DMS114 treated with DMSO at 0.1 percent for 48 hours (cell line): ENCODE measurements around the gene LTBP2.
"Not testable (repeated sequence)": the region's sequence is repeated elsewhere in the genome, so short reads cannot be mapped to it uniquely, and the experiment has no call there.

Experiments
- DNase-seq: peaks from one replicate; lab custom pipeline; 2025; ENCODE audit not compliant: unreplicated experiment; lab: John Stamatoyannopoulos, UW

Gene LTBP2

GRCh38 chr14:74555476-74556050 lies 56.5 kb downstream of the LTBP2 start:
- DNase-seq, result no peak

GRCh38 chr14:74554742-74555362 lies 57.2 kb downstream of the LTBP2 start:
- no peak for DNase-seq

GRCh38 chr14:74552623-74553022 lies 59.4 kb downstream of the LTBP2 start:
- DNase-seq, result no peak

GRCh38 chr14:74551431-74552371 lies 60.3 kb downstream of the LTBP2 start:
- no peak for DNase-seq

- no peak for DNase-seq
Measured at GRCh38 chr14:74551001-74551400, 61.0 kb downstream of the LTBP2 start.

- no peak for DNase-seq
Measured at GRCh38 chr14:74550071-74550470, 62.0 kb downstream of the LTBP2 start.

GRCh38 chr14:74549588-74549987 lies 62.4 kb downstream of the LTBP2 start:
- no peak for DNase-seq

GRCh38 chr14:74548881-74549280 lies 63.2 kb downstream of the LTBP2 start:
- DNase-seq, result no peak

GRCh38 chr14:74547331-74547927 lies 64.6 kb downstream of the LTBP2 start:
- DNase-seq, result no peak

GRCh38 chr14:74546416-74546815 lies 65.6 kb downstream of the LTBP2 start:
- DNase-seq, result no peak

GRCh38 chr14:74545386-74545785 lies 66.7 kb downstream of the LTBP2 start:
- no peak for DNase-seq

GRCh38 chr14:74543771-74544438 lies 68.1 kb downstream of the LTBP2 start:
- no peak for DNase-seq

GRCh38 chr14:74542056-74542685 lies 69.9 kb downstream of the LTBP2 start:
- no peak for DNase-seq

GRCh38 chr14:74541225-74541624 lies 70.8 kb downstream of the LTBP2 start:
- DNase-seq, result no peak

- no peak for DNase-seq
Measured at GRCh38 chr14:74539503-74539902, 72.5 kb downstream of the LTBP2 start.

- no peak for DNase-seq
Measured at GRCh38 chr14:74538411-74539391, 73.3 kb downstream of the LTBP2 start.

- not testable (repeated sequence) for DNase-seq
Measured at GRCh38 chr14:74536336-74536735, 75.7 kb downstream of the LTBP2 start.

GRCh38 chr14:74535756-74536325 lies 76.2 kb downstream of the LTBP2 start:
- no peak for DNase-seq

- no peak for DNase-seq
Measured at GRCh38 chr14:74533576-74533975, 78.5 kb downstream of the LTBP2 start.
